Measurements from ENCODE around the gene CDRT15.
A peak's percentile ranks its signal among the peaks of the same experiment; 100 is the strongest.
"Not testable (repeated sequence)": the region's sequence is repeated elsewhere in the genome, so short reads cannot be mapped to it uniquely, and the experiment has no call there.

CDRT15 gene

GRCh38 chr17:14201021-14201987 is 35.4 kb downstream of the CDRT15 start:
- ATAC-seq (peak; percentile 68), DNase-seq (ENCODE audit: low spot score in 2 of 2) (peak in 1 of 2 donors; percentile 50)
- Mint-ChIP-seq H3K4me3 (peak overlapping the region; percentile 36), H3K36me3 (peaks cover 15% of the 10 kb centered on the region), H3K27ac (peak overlapping the region; percentile 79), H3K4me1 (peaks cover 99% of the 10 kb centered on the region), H3K9me3 (no peaks in the 10 kb centered on the region)

GRCh38 chr17:14200354-14200753 is 36.3 kb downstream of the CDRT15 start:
- Mint-ChIP-seq H3K4me1 (peaks cover 98% of the 10 kb centered on the region), H3K4me3 (peak overlapping the region; percentile 36), H3K9me3 (no peaks in the 10 kb centered on the region), H3K36me3 (peaks cover 6% of the 10 kb centered on the region), H3K27ac (peak overlapping the region; percentile 79)
- ATAC-seq, result no peak
- DNase-seq (ENCODE audit: low spot score in 2 of 2), result no peak

- ATAC-seq (no peak), DNase-seq (ENCODE audit: low spot score in 2 of 2) (no peak)
- Mint-ChIP-seq H3K4me3 (no peak overlapping the region), H3K9me3 (no peaks in the 10 kb centered on the region), H3K27ac (no peak overlapping the region), H3K4me1 (peaks cover 91% of the 10 kb centered on the region), H3K36me3 (no peaks in the 10 kb centered on the region)
Observed at GRCh38 chr17:14199601-14200000, 37.1 kb downstream of the CDRT15 start.

GRCh38 chr17:14198575-14198974 is 38.1 kb downstream of the CDRT15 start:
- Mint-ChIP-seq H3K27ac (no peak overlapping the region), H3K9me3 (no peaks in the 10 kb centered on the region), H3K4me1 (peaks cover 84% of the 10 kb centered on the region), H3K4me3 (no peak overlapping the region), H3K36me3 (no peaks in the 10 kb centered on the region)
- ATAC-seq, result no peak
- DNase-seq (ENCODE audit: low spot score in 2 of 2), result no peak

- Mint-ChIP-seq H3K9me3 (no peaks in the 10 kb centered on the region), H3K27ac (peak overlapping the region; percentile 78), H3K4me3 (peak overlapping the region; percentile 42), H3K36me3 (no peaks in the 10 kb centered on the region), H3K4me1 (peaks cover 84% of the 10 kb centered on the region)
- ATAC-seq (no peak), DNase-seq (ENCODE audit: low spot score in 2 of 2) (no peak)
Observed at GRCh38 chr17:14198013-14198412, 38.6 kb downstream of the CDRT15 start.

- H3K36me3 Mint-ChIP-seq, result no peaks in the 10 kb centered on the region
- peak overlapping the region; percentile 42 for H3K4me3 Mint-ChIP-seq
- H3K27ac Mint-ChIP-seq, result peak overlapping the region; percentile 78
- no peaks in the 10 kb centered on the region for H3K9me3 Mint-ChIP-seq
- H3K4me1 Mint-ChIP-seq, result peaks cover 83% of the 10 kb centered on the region
- ATAC-seq, result peak; percentile 85
- DNase-seq (ENCODE audit: low spot score in 2 of 2), result peak in 1 of 2 donors; percentile 26
Observed at GRCh38 chr17:14197586-14197985, 39.1 kb downstream of the CDRT15 start.

- H3K9me3 Mint-ChIP-seq, result no peaks in the 10 kb centered on the region
- ATAC-seq (no peak), DNase-seq (ENCODE audit: low spot score in 2 of 2) (no peak)
- no peaks in the 10 kb centered on the region for H3K36me3 Mint-ChIP-seq
- peak overlapping the region; percentile 78 for H3K27ac Mint-ChIP-seq
- peak overlapping the region; percentile 42 for H3K4me3 Mint-ChIP-seq
- peaks cover 81% of the 10 kb centered on the region for H3K4me1 Mint-ChIP-seq
Observed at GRCh38 chr17:14197057-14197456, 39.6 kb downstream of the CDRT15 start.

- Mint-ChIP-seq H3K27ac (peak overlapping the region; percentile 78), H3K4me1 (peaks cover 80% of the 10 kb centered on the region), H3K4me3 (peak overlapping the region; percentile 42), H3K36me3 (no peaks in the 10 kb centered on the region), H3K9me3 (no peaks in the 10 kb centered on the region)
- ATAC-seq (no peak), DNase-seq (ENCODE audit: low spot score in 2 of 2) (no peak)
Observed at GRCh38 chr17:14196377-14196997, 40.2 kb downstream of the CDRT15 start.

- DNase-seq (ENCODE audit: low spot score in 2 of 2) (peak in 1 of 2 donors; percentile 64), ATAC-seq (peak; percentile 61)
- not testable (repeated sequence) for H3K36me3 Mint-ChIP-seq, H3K9me3 Mint-ChIP-seq
- Mint-ChIP-seq H3K4me1 (peaks cover 59% of the 10 kb centered on the region), H3K4me3 (peak overlapping the region; percentile 43), H3K27ac (peak overlapping the region; percentile 43)
Observed at GRCh38 chr17:14192636-14193344, 43.9 kb downstream of the CDRT15 start.

GRCh38 chr17:14192039-14192438 is 44.6 kb downstream of the CDRT15 start:
- H3K4me1 Mint-ChIP-seq, result peaks cover 51% of the 10 kb centered on the region
- peak overlapping the region; percentile 14 for H3K4me3 Mint-ChIP-seq
- not testable (repeated sequence) for H3K27ac Mint-ChIP-seq, H3K9me3 Mint-ChIP-seq, H3K36me3 Mint-ChIP-seq, ATAC-seq
- DNase-seq (ENCODE audit: low spot score in 2 of 2), result peak in 1 of 2 donors; percentile 47

GRCh38 chr17:14191469-14191868 is 45.2 kb downstream of the CDRT15 start:
- H3K27ac Mint-ChIP-seq, H3K4me3 Mint-ChIP-seq: not testable (repeated sequence)
- peaks cover 46% of the 10 kb centered on the region for H3K4me1 Mint-ChIP-seq

GRCh38 chr17:14190774-14191173 is 45.9 kb downstream of the CDRT15 start:
- H3K4me1 Mint-ChIP-seq, result peaks cover 39% of the 10 kb centered on the region
- ATAC-seq, result peak; percentile 36
- not testable (repeated sequence) for H3K4me3 Mint-ChIP-seq; H3K9me3 Mint-ChIP-seq; DNase-seq (ENCODE audit: low spot score in 2 of 2); H3K27ac Mint-ChIP-seq; H3K36me3 Mint-ChIP-seq

More at GRCh38 chr17:14191469-14191868, 45.2 kb downstream of the CDRT15 start:
- not testable (repeated sequence) for H3K9me3 Mint-ChIP-seq; H3K36me3 Mint-ChIP-seq; ATAC-seq; DNase-seq (ENCODE audit: low spot score in 2 of 2)

- not testable (repeated sequence) for H3K4me3 Mint-ChIP-seq; DNase-seq (ENCODE audit: low spot score in 2 of 2); H3K9me3 Mint-ChIP-seq; H3K27ac Mint-ChIP-seq; H3K36me3 Mint-ChIP-seq; ATAC-seq
- peaks cover 15% of the 10 kb centered on the region for H3K4me1 Mint-ChIP-seq
Observed at GRCh38 chr17:14186443-14186842, 50.2 kb downstream of the CDRT15 start.

Measured in stimulated activated effector memory CD8-positive, alpha-beta T cell treated with anti-CD3 and anti-CD28 coated beads, Interleukin-12 subunit alpha, Interleukin-12 subunit beta, amount 100 ng/mL, for 72 hours (primary cell).